ENCODE data around the gene PDE4D.
A peak's percentile ranks its signal among the peaks of the same experiment; 100 is the strongest.

The PDE4D gene

DNA sequence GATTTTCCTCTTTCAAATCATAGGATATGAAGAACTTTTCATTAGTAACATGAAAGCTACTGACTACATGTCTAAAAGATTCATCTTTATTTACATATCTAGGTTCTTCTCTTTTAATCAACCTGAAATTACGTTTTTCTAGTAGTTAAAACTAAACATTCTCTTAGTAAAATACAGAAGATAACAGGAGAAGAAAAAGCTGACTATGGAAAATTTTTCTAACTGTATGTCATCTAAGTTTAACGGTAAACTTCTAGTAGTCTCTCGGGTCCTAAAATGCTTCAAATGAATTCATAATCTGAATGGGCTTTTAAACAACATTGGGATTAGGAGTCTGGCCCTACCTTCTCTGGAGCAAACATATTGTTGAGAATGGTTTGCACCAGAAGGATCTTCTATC lies 151.9 kb downstream of the PDE4D start:
- no peak for DNase-seq (ENCODE audit: low spot score)

DNA sequence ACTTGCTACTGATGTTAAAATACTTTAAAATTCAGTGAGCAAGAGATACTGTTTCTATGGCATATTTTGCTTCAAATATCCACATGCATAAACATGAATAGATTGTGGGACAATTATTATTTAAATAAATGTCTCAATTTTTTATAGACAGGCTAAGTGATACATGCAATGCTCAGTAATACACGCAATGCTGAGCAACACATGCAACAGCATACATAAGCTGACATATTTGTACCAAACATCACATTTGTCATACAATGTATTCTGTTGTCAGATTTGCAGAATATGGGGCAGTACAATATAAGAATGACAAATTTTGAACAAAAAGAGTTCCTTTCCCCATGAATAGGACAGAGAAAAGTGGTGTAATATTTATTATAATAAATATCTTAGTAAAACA lies 155.5 kb downstream of the PDE4D start:
- DNase-seq (ENCODE audit: low spot score): no peak

DNA sequence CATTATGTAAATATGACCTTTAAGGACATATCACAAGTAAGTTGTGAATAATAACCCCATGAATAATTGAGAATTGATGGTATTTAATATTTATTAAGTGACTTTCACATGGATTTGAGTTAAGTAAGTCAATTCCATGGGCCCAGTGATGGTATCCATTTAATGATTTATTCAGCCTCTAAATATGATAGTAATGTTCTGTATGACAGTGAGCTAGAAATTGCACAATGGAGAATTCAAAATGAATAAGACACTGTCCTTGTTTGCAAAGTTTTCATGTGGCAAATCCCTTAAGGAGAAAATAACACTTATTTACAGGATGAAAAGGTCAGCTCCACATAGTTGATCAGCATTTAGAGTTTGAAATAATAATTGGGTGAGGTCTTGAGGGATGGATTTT lies 160.7 kb downstream of the PDE4D start:
- DNase-seq (ENCODE audit: low spot score): no peak

DNA sequence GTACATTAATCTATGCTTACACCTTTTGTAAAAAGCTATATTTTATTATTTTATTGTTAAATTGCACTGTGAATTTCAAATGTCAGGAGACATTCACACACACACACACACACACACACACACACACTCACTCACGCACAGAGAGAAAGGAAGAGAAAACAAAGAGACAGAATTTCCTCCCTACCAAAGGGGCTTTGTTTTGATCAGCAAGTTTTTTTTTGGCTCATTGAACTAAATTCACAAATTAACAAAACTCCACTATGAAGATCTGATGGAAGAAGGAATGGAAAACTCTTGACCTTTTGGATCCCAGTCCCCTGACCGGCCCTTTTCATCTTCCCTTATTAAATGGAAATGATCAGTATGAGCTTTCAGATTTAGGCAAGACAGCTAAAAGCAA lies 161.2 kb downstream of the PDE4D start:
- DNase-seq (ENCODE audit: low spot score): no peak

DNA sequence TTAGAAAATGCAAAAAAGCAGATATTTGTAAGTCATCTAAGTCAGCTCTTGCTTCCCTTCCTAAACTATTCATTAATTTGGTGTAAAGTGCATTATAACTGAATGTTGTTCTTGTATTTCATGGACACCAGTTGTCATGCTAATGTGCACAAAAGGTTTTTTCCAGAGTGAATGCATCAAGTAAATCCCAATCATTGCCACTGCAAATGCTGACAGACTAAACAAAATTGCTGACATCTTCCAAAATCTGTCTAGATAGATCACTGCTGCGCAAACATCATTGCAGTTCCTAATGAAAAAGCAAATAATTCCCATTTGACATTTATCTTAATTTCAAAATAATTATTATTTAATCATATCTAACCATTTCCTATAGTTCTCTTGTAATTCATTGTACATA lies 161.7 kb downstream of the PDE4D start:
- no peak for DNase-seq (ENCODE audit: low spot score)

DNA sequence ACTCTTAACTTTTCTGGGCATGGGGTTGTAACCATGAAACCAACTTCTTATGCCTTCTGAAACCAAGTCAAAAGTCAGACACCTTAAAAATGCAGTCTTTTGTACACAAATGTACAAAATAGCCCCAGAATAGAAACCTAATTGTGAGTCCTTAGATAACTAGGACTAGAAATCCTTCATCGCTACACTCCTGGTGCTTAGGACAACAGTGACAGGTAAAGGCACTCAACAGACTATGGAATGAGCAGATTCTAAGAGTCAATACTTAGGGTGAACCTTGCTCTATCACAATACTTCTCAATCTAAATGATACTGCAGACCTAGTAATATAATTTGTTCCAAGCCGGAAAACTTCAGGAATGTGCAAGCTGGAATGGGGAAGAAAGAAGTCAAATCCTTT lies 163.7 kb downstream of the PDE4D start:
- no peak for DNase-seq (ENCODE audit: low spot score)

DNA sequence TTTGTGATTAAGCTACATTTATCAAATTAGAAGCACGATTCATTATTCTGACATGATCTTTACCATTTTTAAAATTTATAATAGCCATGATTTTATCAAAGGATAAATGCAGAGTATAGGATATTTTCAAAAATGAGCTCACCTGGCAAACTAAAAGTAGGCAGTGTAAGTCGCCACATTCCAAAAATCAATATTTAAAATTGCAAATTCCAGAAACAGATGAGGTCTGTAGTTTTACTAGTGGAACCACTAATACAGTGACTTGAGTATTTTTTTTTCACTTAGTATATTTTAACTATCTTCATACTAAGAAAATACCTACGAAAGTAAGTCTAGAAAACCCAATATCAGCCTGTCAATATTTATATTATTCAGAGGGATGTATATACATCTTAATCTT lies 164.2 kb downstream of the PDE4D start:
- no peak for DNase-seq (ENCODE audit: low spot score)

DNA sequence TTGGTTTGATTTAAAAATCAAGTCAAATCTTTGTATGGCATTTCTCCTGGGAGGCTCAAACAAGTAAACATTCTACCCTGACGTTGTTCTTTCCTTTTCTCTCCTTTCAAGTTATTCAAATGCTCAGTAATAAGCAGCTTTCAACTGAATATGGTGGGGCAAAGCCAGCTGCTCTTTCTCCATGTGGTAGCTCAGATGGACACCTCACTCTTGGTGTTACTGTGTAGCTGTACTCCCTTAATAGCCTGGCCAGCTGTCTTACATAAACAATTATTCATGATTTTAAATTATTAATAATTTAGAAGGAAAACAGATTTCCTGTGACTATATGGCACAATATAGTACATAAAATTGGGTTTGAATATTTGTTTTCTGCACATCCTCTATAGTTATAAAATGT lies 165.2 kb downstream of the PDE4D start:
- DNase-seq (ENCODE audit: low spot score): no peak

DNA sequence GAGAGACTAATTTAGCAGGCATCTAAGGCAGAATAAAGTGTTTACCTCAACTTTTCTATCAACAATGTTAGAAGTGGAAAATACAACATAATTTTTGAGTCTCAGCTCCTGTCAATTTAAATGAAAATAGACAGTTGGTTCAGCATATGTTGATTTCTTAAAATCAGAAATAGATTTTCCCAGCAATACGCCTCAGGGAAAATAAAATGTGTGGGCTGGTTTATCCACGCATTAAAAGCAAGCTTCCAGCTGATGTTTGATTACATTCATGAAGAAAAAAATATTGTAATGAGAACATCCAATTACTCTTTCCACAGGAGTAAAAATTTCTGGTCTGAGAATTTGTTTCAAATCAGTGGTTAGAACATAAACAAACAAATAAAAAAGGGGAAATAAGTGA lies 166.3 kb downstream of the PDE4D start:
- DNase-seq (ENCODE audit: low spot score): no peak

DNA sequence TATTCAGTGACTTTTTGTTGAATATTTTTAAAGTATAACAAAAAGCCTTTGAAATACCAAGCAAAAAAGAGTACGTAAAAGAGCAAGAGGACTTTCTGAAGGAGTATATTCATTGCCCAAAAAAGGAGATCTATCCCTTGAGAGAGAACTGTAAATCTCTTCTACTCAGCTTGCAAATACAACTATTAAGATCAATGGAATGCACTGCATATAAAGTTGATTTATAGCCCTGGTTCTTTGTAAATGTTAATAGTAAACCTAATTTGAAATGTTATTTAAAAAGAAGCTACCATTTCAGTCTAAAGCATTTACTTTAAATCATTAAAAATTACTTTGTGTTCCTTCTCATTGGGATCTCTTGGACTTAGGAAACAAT lies 168.1 kb downstream of the PDE4D start:
- DNase-seq (ENCODE audit: low spot score): no peak

DNA sequence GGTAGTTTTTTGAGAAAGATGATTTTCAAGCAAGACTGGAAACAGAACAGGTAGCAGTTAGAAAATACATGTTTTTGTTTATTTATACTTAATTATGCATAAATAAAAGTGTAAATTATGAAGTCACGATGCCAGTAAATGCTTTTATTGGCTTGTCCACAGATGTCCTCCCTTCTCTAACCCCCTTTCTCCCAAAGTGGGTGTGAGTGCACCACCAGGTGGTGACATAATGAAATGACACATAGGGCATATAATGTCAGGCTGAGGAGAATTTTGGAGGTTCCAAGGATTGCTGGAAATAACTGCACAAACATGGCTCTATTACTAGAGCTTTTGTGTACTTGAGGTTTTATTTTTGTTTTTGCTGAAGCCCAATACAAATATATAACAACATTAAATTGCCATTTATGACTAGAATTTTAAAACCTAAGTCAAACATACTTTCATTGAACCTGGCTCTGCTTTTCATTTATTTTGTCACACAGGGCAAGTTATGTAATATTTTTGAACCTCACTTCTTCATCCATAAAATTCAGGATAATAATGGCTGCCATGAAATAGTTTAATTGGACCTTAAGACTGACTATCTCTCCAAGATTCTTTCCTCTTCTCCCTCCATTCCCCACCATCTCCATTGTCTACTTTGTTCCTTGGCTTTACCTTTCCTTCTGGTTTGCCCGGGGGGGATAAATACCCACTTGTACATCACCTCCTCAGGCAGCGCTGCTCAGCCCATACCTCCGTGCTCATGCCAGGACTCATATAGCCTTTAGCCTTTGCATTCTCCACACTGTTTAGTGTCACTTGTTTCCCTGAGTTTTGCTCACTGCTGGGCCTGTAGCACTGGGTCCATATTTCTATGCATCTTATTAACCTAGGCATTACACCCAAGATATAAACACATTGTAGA lies 168.8 kb downstream of the PDE4D start:
- DNase-seq (ENCODE audit: low spot score): peak; percentile 69

DNA sequence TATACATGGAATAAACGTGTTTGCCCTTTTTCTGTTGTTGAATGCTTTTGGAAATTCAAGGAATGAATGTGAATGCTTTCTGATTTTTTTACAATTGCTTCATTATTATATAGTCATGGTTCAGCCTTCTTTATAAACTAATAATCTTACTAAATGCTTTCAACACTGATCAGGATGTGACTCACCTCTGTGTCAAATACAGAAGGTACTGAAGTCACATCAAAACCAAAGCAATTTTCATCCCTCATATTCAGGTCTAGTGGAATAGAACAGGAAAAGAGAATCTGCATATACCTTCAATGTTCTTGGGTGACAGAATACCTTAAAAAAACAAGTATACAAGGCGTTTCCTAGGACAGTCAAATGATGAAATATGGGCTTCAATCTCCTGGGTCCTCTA lies 170.7 kb downstream of the PDE4D start:
- DNase-seq (ENCODE audit: low spot score): no peak

DNA sequence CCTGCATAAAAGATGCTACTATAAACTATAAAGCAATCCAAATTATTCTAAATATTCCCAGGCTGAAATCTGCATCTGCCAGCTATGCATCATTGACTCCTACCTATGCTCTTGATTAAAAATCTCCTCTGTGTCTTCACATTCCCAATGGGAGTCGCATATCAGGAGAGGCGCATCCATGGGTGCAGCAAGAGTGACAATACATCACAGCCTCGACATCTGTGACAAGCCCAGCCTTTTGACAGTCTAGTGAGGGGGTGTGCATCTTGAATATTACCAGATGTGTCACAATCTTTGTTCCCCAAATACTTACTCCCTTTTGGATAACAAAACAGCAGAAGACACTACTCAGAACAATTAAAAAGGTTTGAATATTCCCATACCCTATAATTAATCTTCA lies 171.8 kb downstream of the PDE4D start:
- no peak for DNase-seq (ENCODE audit: low spot score)

DNA sequence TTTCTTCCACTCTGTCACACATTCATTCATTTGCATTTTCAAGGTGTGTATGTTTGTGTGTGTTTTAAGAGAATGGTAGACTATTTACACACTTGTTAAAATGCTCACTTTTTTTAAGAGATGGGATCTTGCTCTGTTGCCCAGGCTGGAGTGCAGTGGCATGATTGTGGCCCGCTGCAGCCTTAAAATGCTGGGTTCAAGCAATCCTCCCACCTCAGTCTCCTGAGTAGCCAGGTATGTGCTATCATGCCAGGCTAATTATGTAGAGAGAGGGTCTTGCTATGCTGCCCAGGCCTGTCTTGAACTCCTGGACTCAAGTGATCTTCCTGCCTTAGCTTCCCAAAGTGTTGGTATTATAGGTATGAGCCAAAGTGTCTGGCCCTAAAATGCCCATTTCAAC lies 173.5 kb downstream of the PDE4D start:
- no peak for DNase-seq (ENCODE audit: low spot score)

DNA sequence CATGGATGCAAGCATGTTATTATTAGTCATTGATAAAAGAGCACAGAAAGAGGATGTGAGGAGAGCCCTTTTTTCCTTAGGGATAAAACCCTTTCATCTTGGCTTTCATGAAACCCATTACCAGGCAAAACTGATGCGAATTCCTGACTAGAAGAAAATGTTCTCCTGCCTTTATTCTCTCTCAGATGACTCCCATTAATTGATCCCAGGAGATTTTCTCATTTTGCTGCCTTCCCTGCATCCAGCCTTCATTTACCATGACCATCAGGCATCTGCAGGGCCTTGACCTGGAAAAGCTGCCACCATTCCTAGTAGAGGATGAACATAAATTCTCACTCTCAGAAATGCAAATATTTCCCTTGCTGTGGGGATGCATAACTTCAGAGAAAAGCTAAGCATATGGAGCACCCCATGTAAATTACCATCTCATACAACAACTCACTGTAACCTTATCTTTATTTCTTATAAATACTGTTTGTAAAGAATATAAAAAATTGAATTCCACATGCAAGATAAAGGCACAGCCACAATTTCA lies 176.5 kb downstream of the PDE4D start:
- no peak for DNase-seq (ENCODE audit: low spot score)

DNA sequence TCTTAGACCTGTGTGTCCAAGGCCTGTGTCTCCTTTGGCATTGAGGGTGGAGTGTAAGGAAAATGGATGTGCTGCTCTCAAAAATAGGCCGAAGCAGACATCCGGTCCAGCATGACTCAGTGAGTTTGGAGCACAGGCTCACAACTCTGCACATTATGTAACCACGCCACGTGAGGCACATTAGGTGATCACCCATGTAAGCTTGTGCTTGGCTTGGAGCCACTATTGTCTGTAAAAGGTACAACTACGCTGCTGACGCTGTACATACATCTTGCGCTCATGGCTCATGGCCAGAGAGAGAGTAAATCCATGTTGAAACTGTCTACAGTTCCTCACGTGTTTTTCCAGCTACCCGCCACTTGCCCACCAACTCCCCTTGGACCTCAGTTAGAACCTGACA lies 177.5 kb downstream of the PDE4D start:
- no peak for DNase-seq (ENCODE audit: low spot score)

DNA sequence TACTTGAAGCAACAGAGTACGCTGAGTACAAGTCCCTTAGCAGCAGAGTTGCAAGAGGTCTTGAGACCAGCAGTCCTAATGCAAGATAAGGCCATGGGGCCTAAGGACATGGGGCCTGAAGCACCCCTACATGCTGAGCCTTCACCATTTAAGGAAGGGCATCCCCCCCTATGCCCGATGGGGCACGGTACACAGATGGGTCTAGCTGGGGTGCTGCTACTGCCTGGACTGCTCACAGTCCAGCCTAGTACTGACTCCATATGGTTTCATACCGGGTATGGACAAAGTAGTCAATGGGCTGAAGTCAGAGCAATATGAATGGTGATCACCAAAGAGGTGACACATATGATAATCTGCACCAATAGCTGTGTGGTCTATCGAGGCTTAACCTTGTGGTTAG lies 178.3 kb downstream of the PDE4D start:
- DNase-seq (ENCODE audit: low spot score): no peak

DNA sequence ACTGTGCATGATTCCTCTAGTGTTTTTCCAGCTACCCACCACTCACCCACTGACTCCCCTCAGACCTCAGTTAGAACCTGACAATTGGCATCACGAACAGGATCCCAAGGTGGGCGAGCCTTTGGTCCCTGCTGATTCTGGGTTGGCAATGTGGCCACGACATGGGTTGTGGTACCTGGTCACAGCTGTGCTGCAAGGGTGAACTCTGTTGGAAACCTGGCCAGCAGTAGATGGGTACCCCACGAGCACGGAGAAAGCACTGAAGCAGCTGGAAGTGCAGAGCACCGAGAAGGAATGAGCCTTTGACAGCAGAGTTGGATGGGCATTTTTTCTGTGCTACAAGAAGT lies 180.1 kb downstream of the PDE4D start:
- DNase-seq (ENCODE audit: low spot score): no peak

DNA sequence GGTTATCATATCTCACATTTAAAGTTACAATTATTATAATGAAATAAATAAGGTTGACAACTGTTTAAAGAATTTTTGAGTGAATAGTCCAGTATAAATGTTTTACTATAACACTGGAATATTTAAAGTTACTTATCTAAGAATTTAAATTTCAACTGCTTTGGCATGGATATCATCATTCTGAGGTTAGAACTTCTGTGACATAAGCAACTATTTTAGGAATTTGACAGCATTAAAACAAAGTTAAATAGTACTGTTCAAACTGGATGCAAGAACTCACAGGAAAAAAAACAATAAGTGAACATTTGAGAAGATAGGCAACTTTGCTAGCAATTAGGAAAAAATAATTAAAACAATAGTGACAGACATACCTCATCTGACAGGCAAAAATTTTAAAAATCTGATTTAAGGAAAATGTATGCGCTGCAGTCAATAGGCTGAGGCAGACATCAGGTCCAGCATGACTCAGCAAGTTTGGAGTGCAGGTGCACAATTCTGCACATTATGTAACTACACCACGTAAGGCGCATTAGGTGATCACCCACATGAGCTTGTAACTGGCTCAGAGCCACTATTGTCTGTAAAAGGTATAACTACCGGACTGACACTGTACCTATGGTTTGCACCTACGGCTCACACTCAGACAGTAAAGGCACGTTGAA lies 180.6 kb downstream of the PDE4D start:
- no peak for DNase-seq (ENCODE audit: low spot score)

DNA sequence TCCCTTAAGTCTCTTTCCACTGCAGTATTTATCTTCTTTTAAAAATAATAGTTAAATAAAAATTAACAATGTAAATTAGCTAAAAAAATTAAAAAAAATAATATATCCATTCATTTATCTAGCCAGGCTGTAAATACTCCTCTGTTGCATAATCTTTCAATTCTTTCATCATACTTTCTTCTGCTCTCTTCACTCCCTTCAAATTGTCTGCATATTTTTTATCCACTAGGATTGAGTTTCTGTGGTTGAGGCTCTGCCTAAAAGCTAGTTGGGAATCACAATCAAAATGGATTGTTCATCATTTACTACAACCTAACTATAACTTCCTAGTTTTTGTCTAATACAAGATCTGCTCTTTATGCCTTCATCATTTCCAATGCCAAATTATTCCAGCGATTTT lies 182.2 kb downstream of the PDE4D start:
- no peak for DNase-seq (ENCODE audit: low spot score)

DNA sequence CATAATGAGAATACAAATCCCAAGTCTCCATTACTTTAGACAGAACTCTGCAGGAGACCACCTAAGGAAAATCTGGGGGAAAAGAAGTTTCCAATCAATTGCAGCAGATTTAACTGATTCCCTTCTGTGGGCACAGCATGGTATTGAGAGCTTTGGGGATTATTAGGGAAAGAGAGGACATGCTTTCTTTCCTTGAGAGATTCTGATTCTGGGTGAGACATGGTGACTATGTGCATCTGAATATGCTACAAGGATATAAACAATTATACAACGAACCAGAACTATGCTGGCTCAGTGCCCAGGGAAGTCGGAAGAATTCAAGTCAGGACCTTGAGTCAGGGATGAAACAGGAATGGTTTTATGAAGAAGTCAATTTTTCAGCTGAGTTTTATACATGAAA lies 183.7 kb downstream of the PDE4D start:
- DNase-seq (ENCODE audit: low spot score): no peak

DNA sequence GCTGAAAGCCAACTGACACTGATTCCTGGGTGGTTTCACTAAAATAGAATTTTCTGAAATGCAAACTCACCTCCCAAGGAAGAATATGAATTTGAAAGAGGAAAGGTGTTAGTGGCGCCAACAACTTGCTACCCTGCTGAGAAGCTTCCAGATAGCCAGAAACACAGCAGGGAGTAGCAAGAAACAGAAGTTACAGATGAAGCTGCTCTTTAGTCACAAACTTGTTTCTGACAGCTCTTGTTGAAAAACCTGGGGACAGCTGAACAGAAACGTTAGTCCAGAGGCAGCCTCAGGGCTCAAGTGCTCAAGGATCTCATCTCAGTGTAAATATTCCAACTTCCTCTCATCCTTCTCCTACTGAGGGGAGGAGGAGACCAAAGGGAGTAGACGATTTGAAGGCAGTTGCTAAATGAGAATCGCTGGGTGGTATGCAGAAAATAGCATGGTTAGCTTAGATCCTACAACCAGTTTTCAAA lies 184.1 kb downstream of the PDE4D start:
- DNase-seq (ENCODE audit: low spot score): no peak

DNA sequence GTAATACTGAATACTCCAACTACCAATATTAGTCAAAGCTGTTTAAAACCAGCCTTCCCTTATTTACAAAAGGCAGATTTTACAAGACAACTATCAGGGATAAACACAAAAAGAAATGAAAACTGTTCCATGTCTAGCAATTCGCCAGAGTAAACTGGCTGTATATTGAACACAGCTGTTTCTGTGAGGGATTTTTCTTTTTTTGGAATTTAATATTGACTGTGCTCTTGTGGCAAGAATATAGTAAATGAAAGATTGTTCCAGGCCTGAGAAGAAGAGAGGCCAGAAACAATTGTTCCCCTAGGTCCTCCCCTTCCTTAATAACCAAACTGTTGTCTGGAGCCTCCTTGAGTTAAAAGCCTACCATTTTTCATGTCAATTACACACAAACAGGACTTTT lies 188.6 kb downstream of the PDE4D start:
- no peak for DNase-seq (ENCODE audit: low spot score)

DNA sequence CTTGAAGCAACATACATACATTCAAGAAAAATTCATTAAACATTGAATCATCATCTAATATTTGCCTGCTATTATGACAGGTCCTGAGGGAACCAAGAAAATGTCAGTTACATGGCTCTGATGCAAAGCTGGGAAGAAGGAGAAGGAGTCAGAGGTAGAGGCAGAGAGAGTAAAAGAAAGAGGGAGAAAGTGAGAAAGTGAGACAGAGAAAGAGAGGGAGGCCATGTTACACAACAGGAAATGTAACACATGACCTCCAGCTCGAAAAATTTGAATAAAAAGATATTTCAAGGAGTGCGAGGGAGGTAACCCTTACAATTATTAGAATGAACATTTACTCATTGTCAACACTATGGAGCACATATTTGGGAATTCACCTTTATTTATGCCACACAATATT lies 189.7 kb downstream of the PDE4D start:
- DNase-seq (ENCODE audit: low spot score): no peak
